UCSD-AML1 (cell line): ENCODE measurements around the gene CSTF2T.

Experiments
- DNase-seq: peaks from one replicate; lab custom pipeline; 2025; ENCODE audit not compliant: unreplicated experiment; lab: John Stamatoyannopoulos, UW

Gene CSTF2T

GRCh38 chr10:51699475-51700227, at the start of gene CSTF2T:
CSTF2T (minus strand) TSS chr10:51699595; CDS start chr10:51699549, 46 bp downstream.
- peak; percentile 91 for DNase-seq

- DNase-seq = no peak
Measured at GRCh38 chr10:51748959-51749358, 49.6 kb upstream of the CSTF2T start.

GRCh38 chr10:51747216-51747615, 47.8 kb upstream of the CSTF2T start:
- no peak for DNase-seq

GRCh38 chr10:51745397-51745796, 46.0 kb upstream of the CSTF2T start:
- no peak for DNase-seq

- no peak for DNase-seq
Measured at GRCh38 chr10:51744235-51745000, 45.0 kb upstream of the CSTF2T start.

GRCh38 chr10:51743146-51743545, 43.8 kb upstream of the CSTF2T start:
- no peak for DNase-seq

- no peak for DNase-seq
Measured at GRCh38 chr10:51733057-51733456, 33.7 kb upstream of the CSTF2T start.

GRCh38 chr10:51729822-51730555, 30.6 kb upstream of the CSTF2T start:
- no peak for DNase-seq

GRCh38 chr10:51724038-51724437, 24.6 kb upstream of the CSTF2T start:
- no peak for DNase-seq

GRCh38 chr10:51718804-51719291, 19.5 kb upstream of the CSTF2T start:
- DNase-seq = no peak

- no peak for DNase-seq
Measured at GRCh38 chr10:51716981-51717380, 17.6 kb upstream of the CSTF2T start.

- no peak for DNase-seq
Measured at GRCh38 chr10:51711519-51711891, 12.1 kb upstream of the CSTF2T start.

- no peak for DNase-seq
Measured at GRCh38 chr10:51709324-51709972, 10.1 kb upstream of the CSTF2T start.

GRCh38 chr10:51708609-51709008, 9.2 kb upstream of the CSTF2T start:
- DNase-seq = no peak

GRCh38 chr10:51707821-51708424, 8.5 kb upstream of the CSTF2T start:
- DNase-seq = no peak

- DNase-seq = no peak
Measured at GRCh38 chr10:51707392-51707791, 8.0 kb upstream of the CSTF2T start.

GRCh38 chr10:51706225-51706624, 6.8 kb upstream of the CSTF2T start:
- no peak for DNase-seq

GRCh38 chr10:51705774-51706173, 6.4 kb upstream of the CSTF2T start:
- no peak for DNase-seq

GRCh38 chr10:51700228-51700817, 928 bp upstream of the CSTF2T start:
- DNase-seq = no peak

- no peak for DNase-seq
Measured at GRCh38 chr10:51699145-51699474, 285 bp downstream of the CSTF2T start.
